ENCODE results near the gene NUTM2F.

NUTM2F gene

DNA sequence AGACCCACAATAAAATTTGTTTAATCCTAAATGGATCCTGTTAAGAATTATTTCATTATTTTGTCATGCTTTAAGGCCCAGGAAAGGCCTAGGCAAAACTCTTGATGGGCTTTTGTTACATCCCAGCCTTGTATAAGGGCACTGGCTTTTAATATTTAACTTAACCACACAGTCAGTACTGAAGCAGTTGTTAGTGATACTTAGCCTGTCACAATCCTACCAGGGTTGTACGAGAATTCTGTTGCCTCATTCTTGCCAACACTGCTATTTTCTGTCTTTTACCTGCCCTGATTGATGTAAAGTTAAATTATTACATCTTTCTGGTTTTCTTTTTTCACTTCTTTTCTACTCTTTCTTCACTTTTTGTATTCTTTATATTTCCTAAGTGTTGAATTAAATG is 58.4 kb downstream of the NUTM2F start:
- H3K4me3 ChIP-seq (ENCODE audit: low read depth, low read length) = no peak overlapping the region
- TF ChIP-seq, protein P1, sequence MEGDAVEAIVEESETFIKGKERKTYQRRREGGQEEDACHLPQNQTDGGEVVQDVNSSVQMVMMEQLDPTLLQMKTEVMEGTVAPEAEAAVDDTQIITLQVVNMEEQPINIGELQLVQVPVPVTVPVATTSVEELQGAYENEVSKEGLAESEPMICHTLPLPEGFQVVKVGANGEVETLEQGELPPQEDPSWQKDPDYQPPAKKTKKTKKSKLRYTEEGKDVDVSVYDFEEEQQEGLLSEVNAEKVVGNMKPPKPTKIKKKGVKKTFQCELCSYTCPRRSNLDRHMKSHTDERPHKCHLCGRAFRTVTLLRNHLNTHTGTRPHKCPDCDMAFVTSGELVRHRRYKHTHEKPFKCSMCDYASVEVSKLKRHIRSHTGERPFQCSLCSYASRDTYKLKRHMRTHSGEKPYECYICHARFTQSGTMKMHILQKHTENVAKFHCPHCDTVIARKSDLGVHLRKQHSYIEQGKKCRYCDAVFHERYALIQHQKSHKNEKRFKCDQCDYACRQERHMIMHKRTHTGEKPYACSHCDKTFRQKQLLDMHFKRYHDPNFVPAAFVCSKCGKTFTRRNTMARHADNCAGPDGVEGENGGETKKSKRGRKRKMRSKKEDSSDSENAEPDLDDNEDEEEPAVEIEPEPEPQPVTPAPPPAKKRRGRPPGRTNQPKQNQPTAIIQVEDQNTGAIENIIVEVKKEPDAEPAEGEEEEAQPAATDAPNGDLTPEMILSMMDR (IDR thresholded peaks at IDR 0.05; ENCODE audit: control insufficient read depth, extremely low read depth, insufficient read depth) = no peak
- DNase-seq (ENCODE audit: low read depth) = no peak

DNA sequence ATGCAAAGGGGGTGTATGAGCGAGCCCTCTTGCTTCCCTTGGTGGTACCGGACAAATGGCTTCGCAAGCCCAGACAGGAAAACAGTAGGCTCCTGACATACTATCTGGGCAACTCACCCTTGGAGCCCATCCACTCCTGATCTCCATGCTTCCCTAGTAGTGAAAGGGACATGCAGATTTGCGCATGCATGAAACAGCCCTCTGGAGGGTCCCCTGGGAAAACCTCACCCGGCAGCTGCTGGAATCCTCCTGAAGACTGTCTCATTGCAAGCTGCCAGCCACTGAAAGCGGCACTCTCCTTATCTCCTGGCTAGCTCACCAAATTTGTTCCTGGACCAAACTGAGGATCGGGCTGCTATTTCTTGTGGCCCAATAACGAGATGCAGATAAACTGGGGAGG is 59.2 kb downstream of the NUTM2F start:
- H3K4me3 ChIP-seq (ENCODE audit: low read depth, low read length) = no peak overlapping the region
- DNase-seq (ENCODE audit: low read depth) = no peak
- TF ChIP-seq, protein P1 (IDR thresholded peaks at IDR 0.05; ENCODE audit: control insufficient read depth, extremely low read depth, insufficient read depth) = no peak

Data from LNCaP clone FGC (cell line).